Neural cell (in vitro differentiated cells): ENCODE results near the gene NIPSNAP2.

ENCODE experiments used
- CTCF ChIP-seq: fragments of 450-650 bp; IDR thresholded peaks from 2 replicates; pipeline ENCODE4 v1.5.1; 2014; ENCODE audit warnings: antibody characterized with exemption, mild to moderate bottlenecking, moderate library complexity; ENCODE audit not compliant: poor library complexity, severe bottlenecking
- EZH2 ChIP-seq: fragments of 200-600, 300-800 bp; shearing (Covaris generic), sonication (generic); IDR thresholded peaks from 2 replicates; pipeline ENCODE4 v1.6.1; 2014; ENCODE audit warnings: antibody characterized with exemption, low read length, borderline replicate concordance, mild to moderate bottlenecking; ENCODE audit not compliant: insufficient read depth, poor library complexity, severe bottlenecking
- REST ChIP-seq: IDR thresholded peaks from 2 replicates; pipeline ENCODE4 v1.6.1; 2012; ENCODE audit warnings: borderline replicate concordance
- SMC3 ChIP-seq: fragments of 450-650 bp; conservative IDR thresholded peaks from 2 replicates; pipeline ENCODE4 v1.6.1; 2014; ENCODE audit warnings: antibody characterized with exemption, mild to moderate bottlenecking, moderate library complexity; ENCODE audit not compliant: poor library complexity
- TAF1 ChIP-seq: IDR thresholded peaks from 2 replicates; pipeline ENCODE4 v1.6.1; 2012; ENCODE audit warnings: low read depth

- TF ChIP-seq CTCF (no peak), REST (no peak), TAF1 (no peak), EZH2 (no peak), SMC3 (no peak)
Measured at GRCh38 chr7:55946545-55946944, 17.8 kb upstream of the NIPSNAP2 start.
